ENCODE data around the gene CPXM2. TPM values are rescaled to one million over a fixed set of nuclear protein-coding genes. Genes with fewer than 3 reads are reported as not detected.

Gene CPXM2
- polyA plus RNA-seq, 1 of the 3 experiments (the other 2 are of a cell fraction) = not detected

DNA sequence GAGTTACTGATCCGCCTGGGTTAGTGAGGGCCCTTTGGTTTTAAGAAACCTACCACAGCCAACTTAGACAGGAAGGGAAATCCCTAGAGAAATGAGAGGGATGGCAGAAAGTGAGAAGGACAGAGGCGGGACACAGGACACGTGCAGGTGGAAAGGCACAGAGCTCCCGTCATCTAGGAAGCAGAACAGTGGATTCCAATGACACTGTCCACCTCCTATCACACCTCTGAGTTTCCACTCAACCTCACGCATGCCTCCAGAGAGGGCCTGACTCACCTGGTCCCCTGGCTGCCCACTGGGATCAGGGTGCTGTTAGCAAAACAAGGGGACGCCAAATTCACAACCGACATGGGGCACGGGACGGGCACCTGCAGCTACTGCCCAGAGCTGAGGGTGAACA is 26.3 kb downstream of the CPXM2 start:
- POLR2A ChIA-PET = no interaction called here
- Histone ChIP-seq H3K4me1 (ENCODE audit: control insufficient read depth in 1 of 2, insufficient read depth in 2 of 2, low read depth in 1 of 2, low read length in 1 of 2) (no peaks in the 10 kb centered on the region), H3K4me3 (ENCODE audit: low read depth in 2 of 2, low read length in 1 of 2) (no peak overlapping the region), H3K36me3 (replicated peaks in 1 of 2; ENCODE audit: control insufficient read depth in 1 of 2, insufficient read depth in 2 of 2, low read length in 1 of 2) (no peaks in the 10 kb centered on the region), H3K9me3 (no peaks in the 10 kb centered on the region), H4K20me1 (ENCODE audit: insufficient read depth) (no peaks in the 10 kb centered on the region), H3K9me2 (no peaks in the 10 kb centered on the region), H3K27me3 (ENCODE audit: insufficient read depth) (no peaks in the 10 kb centered on the region), H3K27ac (ENCODE audit: low read depth in 2 of 2, low read length in 1 of 2) (no peak overlapping the region), H3K4me2 (no peak overlapping the region), H3K79me2 (ENCODE audit: insufficient read depth) (no peaks in the 10 kb centered on the region), H3F3A (replicated peaks; ENCODE audit: insufficient read depth) (no peaks in the 10 kb centered on the region), H3K9ac (no peak overlapping the region), H2AFZ (ENCODE audit: low read depth) (no peak overlapping the region)
- no peak for DNase-seq
- WGBS (ENCODE audit: low lambda C conversion rate) = 48% methylated on average over 5 of the region's 9 CpGs
- CTCF ChIA-PET = interaction anchor here (1.4 to 1.5 kb wide), 2 partner anchors 96 to 97 kb away, joined by 3 to 4 read pairs; no protein-coding TSS in a partner anchor
- TF ChIP-seq RCOR1 (IDR thresholded peaks at IDR 0.05; ENCODE audit: low read length) (no peak), IRF3 (IDR thresholded peaks at IDR 0.05; ENCODE audit: low read depth, low read length) (no peak), GABPA (IDR thresholded peaks at IDR 0.05; ENCODE audit: low read depth) (no peak), POLR2AphosphoS5 (IDR thresholded peaks at IDR 0.05; ENCODE audit: low read depth, low read length) (no peak), USF1 (IDR thresholded peaks at IDR 0.05; ENCODE audit: borderline replicate concordance, low read depth) (no peak), CHD2 (IDR thresholded peaks at IDR 0.05; ENCODE audit: low read length, partially characterized antibody) (no peak), TCF12 (IDR thresholded peaks at IDR 0.05) (no peak), FOSL2 (IDR thresholded peaks at IDR 0.05; ENCODE audit: borderline replicate concordance, low read depth) (no peak), SMC3 (IDR thresholded peaks at IDR 0.05; ENCODE audit: low read depth, low read length) (no peak), EZH2phosphoT487 (IDR thresholded peaks at IDR 0.05; ENCODE audit: borderline replicate concordance, low read depth) (no peak), EP300 (IDR thresholded peaks at IDR 0.05; ENCODE audit: borderline replicate concordance in 1 of 2, low read depth in 1 of 2, low read length in 1 of 2) (no peak)
- TF ChIP-seq, protein P1, sequence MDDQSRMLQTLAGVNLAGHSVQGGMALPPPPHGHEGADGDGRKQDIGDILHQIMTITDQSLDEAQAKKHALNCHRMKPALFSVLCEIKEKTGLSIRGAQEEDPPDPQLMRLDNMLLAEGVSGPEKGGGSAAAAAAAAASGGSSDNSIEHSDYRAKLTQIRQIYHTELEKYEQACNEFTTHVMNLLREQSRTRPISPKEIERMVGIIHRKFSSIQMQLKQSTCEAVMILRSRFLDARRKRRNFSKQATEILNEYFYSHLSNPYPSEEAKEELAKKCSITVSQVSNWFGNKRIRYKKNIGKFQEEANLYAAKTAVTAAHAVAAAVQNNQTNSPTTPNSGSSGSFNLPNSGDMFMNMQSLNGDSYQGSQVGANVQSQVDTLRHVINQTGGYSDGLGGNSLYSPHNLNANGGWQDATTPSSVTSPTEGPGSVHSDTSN (IDR thresholded peaks at IDR 0.05) = no peak

- Histone ChIP-seq H3K9ac (no peak overlapping the region), H3K9me2 (no peaks in the 10 kb centered on the region), H2AFZ (ENCODE audit: low read depth) (no peak overlapping the region), H3K4me2 (no peak overlapping the region), H3K27me3 (ENCODE audit: insufficient read depth) (no peaks in the 10 kb centered on the region), H3K79me2 (ENCODE audit: insufficient read depth) (no peaks in the 10 kb centered on the region), H4K20me1 (ENCODE audit: insufficient read depth) (no peaks in the 10 kb centered on the region), H3K27ac (ENCODE audit: low read depth in 2 of 2, low read length in 1 of 2) (no peak overlapping the region), H3K36me3 (replicated peaks in 1 of 2; ENCODE audit: control insufficient read depth in 1 of 2, insufficient read depth in 2 of 2, low read length in 1 of 2) (no peaks in the 10 kb centered on the region), H3F3A (replicated peaks; ENCODE audit: insufficient read depth) (no peaks in the 10 kb centered on the region), H3K4me1 (ENCODE audit: control insufficient read depth in 1 of 2, insufficient read depth in 2 of 2, low read depth in 1 of 2, low read length in 1 of 2) (no peaks in the 10 kb centered on the region), H3K4me3 (ENCODE audit: low read depth in 2 of 2, low read length in 1 of 2) (no peak overlapping the region), H3K9me3 (no peaks in the 10 kb centered on the region)
- no peak for DNase-seq
- POLR2A ChIA-PET = no interaction called here
- WGBS (ENCODE audit: low lambda C conversion rate) = 56% methylated on average over 8 of the region's 9 CpGs
- CTCF ChIA-PET = interaction anchor here (1.2 to 1.5 kb wide), 3 partner anchors 19 to 216 kb away, joined by 3 read pairs; no protein-coding TSS in a partner anchor
- TF ChIP-seq EP300 (IDR thresholded peaks at IDR 0.05; ENCODE audit: borderline replicate concordance in 1 of 2, low read depth in 1 of 2, low read length in 1 of 2) (no peak), IRF3 (IDR thresholded peaks at IDR 0.05; ENCODE audit: low read depth, low read length) (no peak), SMC3 (IDR thresholded peaks at IDR 0.05; ENCODE audit: low read depth, low read length) (no peak), GABPA (IDR thresholded peaks at IDR 0.05; ENCODE audit: low read depth) (no peak), TAF1 (IDR thresholded peaks at IDR 0.05; ENCODE audit: borderline replicate concordance, low read depth, low read length) (no peak), CTCF (IDR thresholded peaks at IDR 0.05) (no peak), SIN3A (IDR thresholded peaks at IDR 0.05; ENCODE audit: borderline replicate concordance, low read depth, low read length) (no peak), RXRA (IDR thresholded peaks at IDR 0.05; ENCODE audit: borderline replicate concordance, low read depth) (no peak), TEAD4 (IDR thresholded peaks at IDR 0.05; ENCODE audit: borderline replicate concordance, insufficient read depth) (no peak), FOXJ3 (CRISPR knock-in tag; IDR thresholded peaks at IDR 0.05) (no peak), EZH2phosphoT487 (IDR thresholded peaks at IDR 0.05; ENCODE audit: borderline replicate concordance, low read depth) (no peak)
- TF ChIP-seq, protein P2, sequence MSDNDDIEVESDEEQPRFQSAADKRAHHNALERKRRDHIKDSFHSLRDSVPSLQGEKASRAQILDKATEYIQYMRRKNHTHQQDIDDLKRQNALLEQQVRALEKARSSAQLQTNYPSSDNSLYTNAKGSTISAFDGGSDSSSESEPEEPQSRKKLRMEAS (IDR thresholded peaks at IDR 0.05; ENCODE audit: low read depth) = no peak
Observed at GRCh38 chr10:123864923-123865322, 26.7 kb downstream of the CPXM2 start.

Data from SK-N-SH (cell line).